SKM-1 treated with dmso at 0.1 percent for 144 hours (cell line): ENCODE measurements around the gene HOXD1.

Experiments
- DNase-seq: peaks from one replicate; lab custom pipeline; 2025; ENCODE audit not compliant: unreplicated experiment; lab: John Stamatoyannopoulos, UW

Gene HOXD1

GRCh38 chr2:176178757-176179295 lies 9.6 kb upstream of the HOXD1 start:
- no peak for DNase-seq

- DNase-seq, result no peak
Measured at GRCh38 chr2:176181551-176181950, 6.9 kb upstream of the HOXD1 start.

GRCh38 chr2:176182671-176183070 lies 5.8 kb upstream of the HOXD1 start:
- no peak for DNase-seq

- no peak for DNase-seq
Measured at GRCh38 chr2:176184749-176185148, 3.7 kb upstream of the HOXD1 start.

- DNase-seq, result no peak
Measured at GRCh38 chr2:176186024-176186423, 2.4 kb upstream of the HOXD1 start.

GRCh38 chr2:176187200-176187898 lies 1.1 kb upstream of the HOXD1 start:
- no peak for DNase-seq

- no peak for DNase-seq
Measured at GRCh38 chr2:176188774-176189680, 559 bp downstream of the HOXD1 start.

- DNase-seq, result no peak
Measured at GRCh38 chr2:176189681-176190641, 1.5 kb downstream of the HOXD1 start.

- DNase-seq, result no peak
Measured at GRCh38 chr2:176192351-176192750, 3.9 kb downstream of the HOXD1 start.

- DNase-seq, result no peak
Measured at GRCh38 chr2:176193048-176193447, 4.6 kb downstream of the HOXD1 start.

- DNase-seq, result no peak
Measured at GRCh38 chr2:176199902-176200301, 11.4 kb downstream of the HOXD1 start.

GRCh38 chr2:176200971-176201370 lies 12.5 kb downstream of the HOXD1 start:
- DNase-seq, result no peak

GRCh38 chr2:176202491-176202890 lies 14.0 kb downstream of the HOXD1 start:
- DNase-seq, result no peak

GRCh38 chr2:176205126-176205525 lies 16.7 kb downstream of the HOXD1 start:
- DNase-seq, result no peak

- no peak for DNase-seq
Measured at GRCh38 chr2:176206136-176206535, 17.7 kb downstream of the HOXD1 start.

GRCh38 chr2:176206682-176207081 lies 18.2 kb downstream of the HOXD1 start:
- DNase-seq, result no peak

GRCh38 chr2:176211110-176211509 lies 22.6 kb downstream of the HOXD1 start:
- no peak for DNase-seq

- DNase-seq, result no peak
Measured at GRCh38 chr2:176212276-176212675, 23.8 kb downstream of the HOXD1 start.

- no peak for DNase-seq
Measured at GRCh38 chr2:176213406-176213805, 24.9 kb downstream of the HOXD1 start.

- no peak for DNase-seq
Measured at GRCh38 chr2:176227874-176228273, 39.4 kb downstream of the HOXD1 start.

GRCh38 chr2:176234156-176234555 lies 45.7 kb downstream of the HOXD1 start:
- DNase-seq, result no peak
